ENCODE results near the gene PLCL2. TPM values are rescaled to one million over a fixed set of nuclear protein-coding genes. Genes with fewer than 3 reads are reported as not detected.

The PLCL2 gene
- total and polyA plus RNA-seq, 5 experiments from 2014 or later, result 57.7 to 86.3 (median 84.4) TPM

GRCh38 chr3:16844791-16845190, 40.0 kb upstream of the PLCL2 start:
- peaks cover 30 to 84% (median 77%) of the 10 kb centered on the region in 4 donors for H3K4me1 Mint-ChIP-seq
- POLR2A ChIA-PET, result interaction anchor here (0.6 to 1.3 kb wide), 2 partner anchors 39 to 265 kb away, joined by 3 to 4 read pairs; no protein-coding TSS in a partner anchor
- no peak for ATAC-seq
- H3K9me3 Mint-ChIP-seq, result no peaks in the 10 kb centered on the region
- no peak overlapping the region for H3K4me3 Mint-ChIP-seq
- peak overlapping the region in 9 of 10 donors; percentile 32 to 97 (median 73) for H3K27ac Mint-ChIP-seq
- H3K27me3 Mint-ChIP-seq, result no peaks in the 10 kb centered on the region
- H3K36me3 Mint-ChIP-seq, result no peaks in the 10 kb centered on the region
- DNase-seq, result no peak

- ATAC-seq, result no peak
- Mint-ChIP-seq H3K27ac (peak overlapping the region in 7 of 10 donors; percentile 21 to 97 (median 56)), H3K4me1 (peaks cover 37 to 82% (median 75%) of the 10 kb centered on the region in 4 donors), H3K27me3 (no peaks in the 10 kb centered on the region), H3K36me3 (no peaks in the 10 kb centered on the region), H3K9me3 (no peaks in the 10 kb centered on the region), H3K4me3 (peak overlapping the region in 3 of 10 donors; percentile 25 to 59 (median 28))
- DNase-seq, result no peak
- POLR2A ChIA-PET, result interaction anchor here (1.4 to 3.0 kb wide), 2 partner anchors 8 to 38 kb away, joined by 3 to 12 read pairs; partner anchors contain the start of gene PLCL2
Observed at GRCh38 chr3:16846373-16847080, 38.2 kb upstream of the PLCL2 start.

- POLR2A ChIA-PET, result interaction anchor here (3.0 kb wide), 1 partner anchor 36 kb away, joined by 12 read pairs; the partner anchor contains the start of gene PLCL2
- H3K9me3 Mint-ChIP-seq, result no peaks in the 10 kb centered on the region
- no peaks in the 10 kb centered on the region for H3K27me3 Mint-ChIP-seq
- peak overlapping the region in 4 of 10 donors; percentile 11 to 42 (median 26) for H3K27ac Mint-ChIP-seq
- no peaks in the 10 kb centered on the region for H3K36me3 Mint-ChIP-seq
- H3K4me3 Mint-ChIP-seq, result no peak overlapping the region
- ATAC-seq (no peak), DNase-seq (no peak)
- H3K4me1 Mint-ChIP-seq, result peaks cover 29 to 67% (median 60%) of the 10 kb centered on the region in 4 donors
Observed at GRCh38 chr3:16848007-16848406, 36.7 kb upstream of the PLCL2 start.

- POLR2A ChIA-PET, result interaction anchor here (0.6 to 3.0 kb wide), 5 partner anchors 9 to 1647 kb away, joined by 3 to 12 read pairs (median 4); partner anchors contain the start of gene PLCL2
- peak overlapping the region; percentile 59 to 79 (median 76) for H3K4me3 Mint-ChIP-seq
- DNase-seq, result peak; percentile 18 to 84 (median 63)
- H3K4me1 Mint-ChIP-seq, result peaks cover 24 to 55% (median 48%) of the 10 kb centered on the region in 4 donors
- H3K36me3 Mint-ChIP-seq, result no peaks in the 10 kb centered on the region
- H3K9me3 Mint-ChIP-seq, result no peaks in the 10 kb centered on the region
- ATAC-seq, result peak; percentile 90 to 93
- H3K27me3 Mint-ChIP-seq, result no peaks in the 10 kb centered on the region
- H3K27ac Mint-ChIP-seq, result peak overlapping the region; percentile 73 to 93 (median 87)
Observed at GRCh38 chr3:16849229-16849628, 35.5 kb upstream of the PLCL2 start.

GRCh38 chr3:16849795-16850194, 35.0 kb upstream of the PLCL2 start:
- Mint-ChIP-seq H3K4me3 (peak overlapping the region; percentile 59 to 79 (median 76)), H3K9me3 (no peaks in the 10 kb centered on the region), H3K27me3 (no peaks in the 10 kb centered on the region), H3K27ac (peak overlapping the region; percentile 73 to 93 (median 87)), H3K36me3 (no peaks in the 10 kb centered on the region), H3K4me1 (peaks cover 23 to 50% (median 44%) of the 10 kb centered on the region in 4 donors)
- no peak for DNase-seq
- ATAC-seq, result peak in 1 of 2 donors; percentile 49
- POLR2A ChIA-PET, result interaction anchor here (0.5 to 1.2 kb wide), 4 partner anchors 9 to 1646 kb away, joined by 3 to 4 read pairs (median 3); no protein-coding TSS in a partner anchor

GRCh38 chr3:16855497-16855896, 29.3 kb upstream of the PLCL2 start:
- H3K4me1 Mint-ChIP-seq, result peaks cover 2 to 5% (median 4%) of the 10 kb centered on the region in 4 donors
- no peak for DNase-seq
- H3K27ac Mint-ChIP-seq, result no peak overlapping the region
- POLR2A ChIA-PET, result no interaction called here
- ATAC-seq, result no peak
- no peaks in the 10 kb centered on the region for H3K36me3 Mint-ChIP-seq
- H3K27me3 Mint-ChIP-seq, result no peaks in the 10 kb centered on the region
- no peaks in the 10 kb centered on the region for H3K9me3 Mint-ChIP-seq
- no peak overlapping the region for H3K4me3 Mint-ChIP-seq

- Mint-ChIP-seq H3K27me3 (no peaks in the 10 kb centered on the region), H3K27ac (no peak overlapping the region), H3K4me3 (no peak overlapping the region), H3K9me3 (peaks cover 0 to 6% (median 0%) of the 10 kb centered on the region in 9 donors), H3K4me1 (peaks cover 0 to 5% (median 2%) of the 10 kb centered on the region in 4 donors), H3K36me3 (no peaks in the 10 kb centered on the region)
- POLR2A ChIA-PET, result no interaction called here
- DNase-seq, result no peak
- ATAC-seq, result no peak
Observed at GRCh38 chr3:16860234-16860633, 24.5 kb upstream of the PLCL2 start.

- Mint-ChIP-seq H3K4me1 (peaks cover 4 to 9% (median 6%) of the 10 kb centered on the region in 4 donors), H3K27ac (no peak overlapping the region), H3K9me3 (peaks cover 0 to 6% (median 0%) of the 10 kb centered on the region in 9 donors), H3K4me3 (no peak overlapping the region), H3K27me3 (peaks cover 0 to 4% (median 0%) of the 10 kb centered on the region in 5 donors), H3K36me3 (no peaks in the 10 kb centered on the region)
- DNase-seq (no peak), ATAC-seq (no peak)
- POLR2A ChIA-PET, result interaction anchor here (0.6 kb wide), 1 partner anchor 42 kb away, joined by 3 read pairs; no protein-coding TSS in a partner anchor
Observed at GRCh38 chr3:16861432-16861831, 23.3 kb upstream of the PLCL2 start.

- no peak for ATAC-seq
- H3K4me3 Mint-ChIP-seq, result no peak overlapping the region
- H3K9me3 Mint-ChIP-seq, result peaks cover 0 to 6% (median 0%) of the 10 kb centered on the region in 9 donors
- POLR2A ChIA-PET, result no interaction called here
- peaks cover 11 to 14% (median 12%) of the 10 kb centered on the region in 4 donors for H3K4me1 Mint-ChIP-seq
- peaks cover 0 to 7% (median 0%) of the 10 kb centered on the region in 5 donors for H3K27me3 Mint-ChIP-seq
- H3K36me3 Mint-ChIP-seq, result no peaks in the 10 kb centered on the region
- H3K27ac Mint-ChIP-seq, result peak overlapping the region in 1 of 10 donors; percentile 74
- no peak for DNase-seq
Observed at GRCh38 chr3:16864610-16865313, 20.0 kb upstream of the PLCL2 start.

GRCh38 chr3:16865335-16865734, 19.4 kb upstream of the PLCL2 start:
- Mint-ChIP-seq H3K27ac (no peak overlapping the region), H3K27me3 (peaks cover 0 to 7% (median 0%) of the 10 kb centered on the region in 5 donors), H3K36me3 (no peaks in the 10 kb centered on the region), H3K4me3 (no peak overlapping the region), H3K4me1 (peaks cover 11 to 14% (median 12%) of the 10 kb centered on the region in 4 donors), H3K9me3 (peaks cover 0 to 6% (median 0%) of the 10 kb centered on the region in 9 donors)
- ATAC-seq (no peak), DNase-seq (no peak)
- POLR2A ChIA-PET, result no interaction called here

GRCh38 chr3:16866571-16866970, 18.2 kb upstream of the PLCL2 start:
- Mint-ChIP-seq H3K4me1 (peaks cover 11 to 14% (median 12%) of the 10 kb centered on the region in 4 donors), H3K27me3 (peaks cover 0 to 7% (median 0%) of the 10 kb centered on the region in 5 donors), H3K36me3 (no peaks in the 10 kb centered on the region), H3K4me3 (peak overlapping the region in 1 of 10 donors; percentile 23), H3K27ac (no peak overlapping the region), H3K9me3 (peaks cover 0 to 5% (median 0%) of the 10 kb centered on the region in 9 donors)
- peak; percentile 67 to 70 for ATAC-seq
- DNase-seq, result peak in 2 of 10 donors; percentile 26 to 28
- POLR2A ChIA-PET, result no interaction called here

- POLR2A ChIA-PET, result no interaction called here
- Mint-ChIP-seq H3K4me1 (peaks cover 11 to 14% (median 12%) of the 10 kb centered on the region in 4 donors), H3K27me3 (peaks cover 0 to 14% (median 3%) of the 10 kb centered on the region in 5 donors), H3K9me3 (no peaks in the 10 kb centered on the region), H3K27ac (no peak overlapping the region), H3K36me3 (no peaks in the 10 kb centered on the region), H3K4me3 (no peak overlapping the region)
- ATAC-seq, result no peak
- no peak for DNase-seq
Observed at GRCh38 chr3:16868513-16868912, 16.2 kb upstream of the PLCL2 start.
